Subcutaneous abdominal adipose tissue (tissue), 5 donors: ENCODE data around the gene SUPT20HL1.
"Not testable (repeated sequence)": the region's sequence is repeated elsewhere in the genome, so short reads cannot be mapped to it uniquely, and the experiment has no call there.

Experiments
- H3K27ac ChIP-seq: one replicate; pipeline ENCODE4 v1.7.0; 2013; ENCODE audit warnings: low read depth, mild to moderate bottlenecking, inconsistent platforms, low read length, moderate library complexity
- H3K27me3 ChIP-seq, 5 donors: one replicate each; pipeline ENCODE4 v1.7.0; 2013; ENCODE audit warnings: low read length in 5 of 5, inconsistent platforms in 1 of 5; ENCODE audit not compliant: control insufficient read depth in 5 of 5, insufficient read depth in 4 of 5
- H3K36me3 ChIP-seq, 5 donors: one replicate each; pipeline ENCODE4 v1.7.0; 2013; ENCODE audit warnings: low read length in 5 of 5; ENCODE audit not compliant: control insufficient read depth in 5 of 5, insufficient read depth in 5 of 5
- H3K4me1 ChIP-seq, 5 donors: one replicate each; pipeline ENCODE4 v1.7.0; 2013; ENCODE audit warnings: low read length in 5 of 5, mild to moderate bottlenecking in 3 of 5, moderate library complexity in 1 of 5; ENCODE audit not compliant: control insufficient read depth in 5 of 5, insufficient read depth in 5 of 5
- H3K4me3 ChIP-seq, 5 donors: one replicate each; pipeline ENCODE4 v1.7.0; 2013; ENCODE audit warnings: low read length in 5 of 5, low read depth in 1 of 5
- H3K9ac ChIP-seq, 5 donors: one replicate each; pipeline ENCODE4 v1.7.0; 2013; ENCODE audit warnings: low read length in 5 of 5, mild to moderate bottlenecking in 4 of 5, moderate library complexity in 3 of 5
- H3K9me3 ChIP-seq, 5 donors: one replicate each; pipeline ENCODE4 v1.7.0; 2013; ENCODE audit warnings: low read length in 5 of 5; ENCODE audit not compliant: control insufficient read depth in 5 of 5
- donor health status: healthy.
- donor health status: healthy.
- donor health status: healthy.
- donor health status: healthy.
- donor health status: healthy.

SUPT20HL1 gene

DNA sequence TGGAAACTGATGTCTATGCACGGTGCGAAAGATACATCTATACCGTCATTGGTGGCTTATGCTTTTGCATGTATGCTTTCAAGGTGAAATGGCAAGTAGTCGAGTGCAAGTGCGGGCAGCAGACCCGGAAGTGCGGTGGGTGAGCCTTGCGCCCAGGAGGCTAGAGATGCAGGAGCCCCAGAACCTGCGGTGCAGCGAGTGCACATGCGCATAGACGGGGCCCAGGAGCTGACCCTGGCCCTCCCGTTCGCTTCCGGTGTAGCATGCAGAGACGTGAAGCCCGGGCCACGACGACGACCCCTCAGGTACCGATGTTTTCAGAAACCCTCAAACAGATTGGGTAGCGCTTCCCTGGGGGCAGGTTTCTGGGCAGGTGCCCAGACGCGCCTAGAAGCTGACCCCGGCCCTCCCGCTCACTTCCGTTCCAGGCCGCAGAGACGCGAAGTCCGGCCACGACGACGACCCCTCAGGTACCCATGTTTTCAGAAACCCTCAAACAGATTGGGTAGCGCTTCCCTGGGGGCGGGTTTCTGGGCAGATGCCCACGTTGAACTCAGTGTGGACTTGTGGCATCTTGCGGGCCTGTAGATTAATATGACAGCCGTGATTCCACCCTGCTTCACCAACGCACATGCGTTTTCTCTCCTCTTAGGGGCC, 1.8 kb downstream of the SUPT20HL1 start:
- H3K9ac ChIP-seq, H3K9me3 ChIP-seq, H3K27me3 ChIP-seq, H3K4me1 ChIP-seq, H3K36me3 ChIP-seq, H3K4me3 ChIP-seq, H3K27ac ChIP-seq: not testable (repeated sequence)

DNA sequence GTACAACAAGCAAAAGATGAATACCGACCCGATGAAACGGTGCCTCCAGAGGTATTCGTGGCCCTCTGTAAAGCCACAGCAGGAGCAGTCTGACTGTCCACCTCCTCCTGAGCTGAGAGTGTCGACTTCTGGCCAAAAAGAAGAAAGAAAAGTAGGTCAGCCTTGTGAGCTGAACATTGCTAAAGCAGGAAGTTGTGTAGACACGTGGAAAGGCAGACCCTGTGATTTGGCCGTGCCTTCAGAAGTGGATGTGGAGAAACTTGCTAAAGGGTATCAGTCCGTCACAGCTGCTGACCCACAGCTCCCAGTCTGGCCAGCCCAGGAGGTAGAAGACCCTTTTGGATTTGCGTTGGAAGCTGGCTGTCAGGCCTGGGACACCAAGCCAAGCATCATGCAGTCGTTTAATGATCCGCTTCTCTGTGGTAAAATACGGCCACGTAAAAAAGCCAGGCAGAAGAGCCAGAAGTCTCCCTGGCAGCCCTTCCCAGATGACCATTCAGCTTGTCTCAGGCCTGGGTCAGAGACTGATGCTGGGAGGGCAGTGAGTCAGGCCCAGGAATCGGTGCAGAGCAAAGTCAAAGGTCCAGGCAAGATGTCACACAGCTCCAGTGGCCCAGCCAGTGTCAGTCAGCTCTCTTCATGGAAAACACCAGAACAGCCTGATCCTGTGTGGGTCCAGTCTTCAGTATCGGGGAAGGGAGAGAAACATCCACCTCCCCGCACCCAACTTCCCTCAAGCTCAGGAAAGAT, 3.2 kb downstream of the SUPT20HL1 start:
- not testable (repeated sequence) for H3K36me3 ChIP-seq, H3K4me3 ChIP-seq, H3K9ac ChIP-seq, H3K4me1 ChIP-seq, H3K27ac ChIP-seq, H3K27me3 ChIP-seq, H3K9me3 ChIP-seq

DNA sequence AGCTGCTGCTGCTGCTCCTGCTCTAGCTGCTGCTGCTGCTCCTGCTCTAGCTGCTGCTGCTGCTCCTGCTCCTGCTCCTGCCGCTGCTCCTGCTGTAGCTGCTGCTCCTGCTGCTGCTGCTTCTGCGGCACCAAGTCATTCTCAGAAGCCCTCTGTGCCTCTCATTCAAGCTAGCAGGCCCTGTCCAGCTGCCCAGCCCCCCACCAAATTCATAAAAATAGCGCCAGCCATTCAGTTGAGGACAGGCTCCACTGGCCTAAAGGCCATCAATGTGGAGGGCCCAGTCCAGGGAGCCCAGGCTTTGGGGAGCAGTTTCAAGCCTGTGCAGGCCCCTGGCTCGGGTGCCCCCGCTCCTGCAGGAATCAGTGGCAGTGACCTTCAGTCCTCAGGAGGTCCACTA, 3.9 kb downstream of the SUPT20HL1 start:
- no peak overlapping the region for H3K9ac ChIP-seq
- no peaks in the 10 kb centered on the region for H3K4me1 ChIP-seq
- H3K4me3 ChIP-seq, result no peak overlapping the region
- peaks cover 0 to 8% (median 6%) of the 10 kb centered on the region in 5 donors for H3K27me3 ChIP-seq
- no peaks in the 10 kb centered on the region for H3K36me3 ChIP-seq
- no peaks in the 10 kb centered on the region for H3K9me3 ChIP-seq
- H3K27ac ChIP-seq, result no peak overlapping the region

DNA sequence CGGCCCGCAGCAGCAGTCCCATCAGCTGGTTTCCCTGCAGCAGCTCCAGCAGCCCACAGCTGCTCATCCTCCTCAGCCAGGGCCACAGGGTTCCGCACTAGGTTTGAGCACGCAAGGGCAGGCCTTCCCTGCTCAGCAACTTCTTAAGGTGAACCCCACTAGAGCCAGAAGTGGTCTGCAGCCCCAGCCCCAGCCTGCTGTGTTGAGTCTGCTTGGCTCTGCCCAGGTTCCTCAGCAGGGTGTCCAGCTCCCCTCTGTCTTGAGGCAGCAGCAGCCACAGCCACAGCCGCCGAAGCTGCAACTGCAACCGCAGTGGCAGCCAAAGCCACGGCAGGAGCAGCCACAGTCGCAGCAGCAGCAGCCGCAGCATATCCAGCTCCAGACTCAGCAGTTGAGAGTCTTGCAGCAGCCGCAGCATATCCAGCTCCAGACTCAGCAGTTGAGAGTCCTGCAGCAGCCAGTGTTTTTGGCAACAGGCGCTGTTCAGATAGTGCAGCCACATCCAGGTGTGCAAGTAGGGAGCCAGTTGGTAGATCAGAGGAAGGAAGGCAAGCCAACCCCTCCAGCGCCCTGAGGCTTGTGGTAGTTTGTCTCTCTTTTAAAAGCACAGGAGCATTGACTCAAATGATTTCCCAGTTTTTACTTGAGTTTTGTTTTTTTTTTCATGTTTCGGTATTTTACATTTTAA, 4.6 kb downstream of the SUPT20HL1 start:
- Histone ChIP-seq H3K4me3 (no peak overlapping the region), H3K9ac (no peak overlapping the region), H3K36me3 (no peaks in the 10 kb centered on the region), H3K9me3 (no peaks in the 10 kb centered on the region), H3K27me3 (peaks cover 0 to 13% (median 6%) of the 10 kb centered on the region in 5 donors), H3K4me1 (no peaks in the 10 kb centered on the region), H3K27ac (no peak overlapping the region)

DNA sequence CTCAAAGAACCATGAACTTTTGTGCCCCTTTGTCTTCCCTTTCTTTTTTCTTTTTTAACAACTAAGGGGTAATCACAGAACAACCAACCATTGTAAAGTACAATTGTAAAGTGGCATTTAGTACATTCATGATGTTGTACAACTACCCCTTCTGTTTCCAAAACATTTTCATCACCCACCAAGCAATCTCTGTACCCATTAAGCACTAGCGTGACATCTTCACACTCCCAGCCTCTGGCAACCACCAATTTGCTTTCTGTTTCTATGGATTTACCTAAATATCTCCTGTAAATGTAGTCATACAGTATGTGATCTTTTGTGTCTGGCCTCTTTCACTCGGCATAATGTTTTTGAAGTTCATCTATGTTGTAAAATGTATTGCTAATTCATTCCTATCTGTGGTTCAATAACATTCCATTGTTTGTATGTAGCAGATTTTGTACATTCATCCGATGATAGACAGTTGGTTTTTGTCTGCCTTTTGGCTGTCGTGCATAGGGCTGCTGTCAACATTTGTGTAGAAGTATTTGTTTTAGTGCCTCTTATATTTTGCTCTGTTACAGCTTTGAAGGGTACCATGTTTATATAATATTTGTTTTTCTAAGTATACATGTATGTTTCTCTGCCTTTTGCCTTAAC, 6.4 kb downstream of the SUPT20HL1 start:
- not testable (repeated sequence) for H3K36me3 ChIP-seq

DNA sequence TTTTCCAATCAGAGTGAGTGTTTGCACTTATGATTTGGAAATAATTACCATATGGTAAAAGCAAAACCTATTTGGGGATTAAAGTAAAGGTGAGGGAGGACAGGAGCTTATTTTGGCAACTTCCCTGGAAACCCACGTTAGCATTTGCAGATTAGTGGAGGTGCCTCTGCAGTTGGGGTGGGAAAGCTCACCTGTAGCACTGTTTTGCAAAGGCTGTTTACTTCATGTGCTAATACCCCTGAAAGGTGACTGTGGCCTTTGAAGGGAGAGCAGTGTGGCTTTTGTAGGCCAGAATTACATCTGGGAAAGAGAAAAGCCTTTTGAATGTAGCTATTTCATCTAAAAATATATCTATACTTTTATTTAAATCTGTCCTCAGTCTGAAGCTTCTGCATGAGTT, 9.4 kb downstream of the SUPT20HL1 start:
- Histone ChIP-seq H3K4me1 (peaks cover 0 to 5% (median 0%) of the 10 kb centered on the region in 5 donors), H3K27ac (no peak overlapping the region), H3K4me3 (no peak overlapping the region), H3K27me3 (peaks cover 3 to 26% (median 19%) of the 10 kb centered on the region in 5 donors), H3K36me3 (no peaks in the 10 kb centered on the region), H3K9me3 (no peaks in the 10 kb centered on the region), H3K9ac (no peak overlapping the region)

More for the DNA sequence above, 6.4 kb downstream of the SUPT20HL1 start:
- not testable (repeated sequence) for H3K9ac ChIP-seq, H3K4me1 ChIP-seq, H3K9me3 ChIP-seq, H3K27ac ChIP-seq, H3K4me3 ChIP-seq
- peaks cover 0 to 24% (median 16%) of the 10 kb centered on the region in 5 donors for H3K27me3 ChIP-seq

DNA sequence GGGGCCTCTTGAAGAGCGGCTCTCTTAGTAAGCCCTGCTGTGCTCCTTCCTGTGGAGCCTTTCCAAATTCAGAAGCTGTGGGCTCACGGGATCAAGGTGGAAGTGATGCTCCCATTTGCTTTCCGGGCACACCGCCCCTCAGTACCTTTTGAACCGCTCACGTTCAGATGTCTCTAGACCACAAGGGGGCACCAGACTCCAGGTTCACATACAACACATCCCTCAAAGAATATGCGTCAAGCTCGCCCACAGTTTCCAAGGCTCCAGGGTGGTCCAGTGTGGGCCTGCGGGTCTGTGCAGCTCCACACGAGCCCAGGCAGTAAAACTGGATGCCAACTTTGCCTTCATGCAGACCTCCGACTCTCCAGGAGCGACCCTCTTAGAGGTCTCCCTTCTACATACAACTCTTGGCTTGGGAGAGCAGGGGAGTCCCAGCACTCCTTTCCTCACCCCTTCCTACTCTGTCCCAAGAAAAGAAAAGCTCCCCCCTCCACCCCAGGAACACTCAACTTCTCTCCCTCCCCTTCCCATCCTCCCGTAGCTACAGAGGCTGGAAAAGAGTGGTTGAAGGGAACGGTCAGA, 11.0 kb downstream of the SUPT20HL1 start:
- H3K27me3 ChIP-seq, result peaks cover 3 to 23% (median 19%) of the 10 kb centered on the region in 5 donors
- H3K4me3 ChIP-seq, result no peak overlapping the region
- no peak overlapping the region for H3K27ac ChIP-seq
- H3K36me3 ChIP-seq, result no peaks in the 10 kb centered on the region
- H3K4me1 ChIP-seq, result peaks cover 0 to 5% (median 0%) of the 10 kb centered on the region in 5 donors
- no peaks in the 10 kb centered on the region for H3K9me3 ChIP-seq
- no peak overlapping the region for H3K9ac ChIP-seq

DNA sequence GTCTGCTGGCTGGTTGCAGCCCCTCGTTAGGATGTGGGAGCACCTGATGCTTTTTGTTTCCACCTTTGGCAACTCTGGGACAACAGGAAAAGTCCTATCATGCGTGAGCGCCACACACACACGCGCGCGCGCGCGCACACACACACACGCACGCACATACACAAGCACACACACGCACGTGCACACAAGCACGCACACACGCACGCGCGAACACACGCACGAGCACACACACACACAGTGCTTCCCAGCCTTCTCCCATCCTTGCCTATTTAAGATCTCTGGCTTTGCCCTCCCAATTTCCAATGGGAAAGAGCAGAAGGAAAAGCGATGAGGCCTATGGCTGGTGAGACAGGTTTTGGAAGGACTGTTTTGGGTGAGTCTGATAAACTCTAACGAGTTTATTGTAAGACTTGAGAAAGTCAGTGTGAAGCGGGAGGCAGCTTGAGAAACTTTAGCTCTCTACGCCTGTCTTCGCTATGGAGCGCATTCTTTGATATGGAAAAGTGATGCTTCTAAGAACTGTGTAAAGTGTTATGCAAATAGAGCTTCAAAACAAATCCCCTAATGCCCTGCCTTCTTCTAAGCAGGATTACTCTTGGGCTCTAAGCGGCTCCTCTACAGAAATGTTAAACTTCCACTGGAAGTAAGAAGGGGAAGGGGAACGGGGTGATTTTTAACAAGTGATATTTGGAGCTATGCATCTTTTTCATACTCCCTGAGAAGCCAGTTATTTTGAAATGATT, 11.8 kb downstream of the SUPT20HL1 start:
- no peak overlapping the region for H3K4me3 ChIP-seq
- peaks cover 0 to 5% (median 0%) of the 10 kb centered on the region in 5 donors for H3K4me1 ChIP-seq
- no peaks in the 10 kb centered on the region for H3K9me3 ChIP-seq
- no peak overlapping the region for H3K9ac ChIP-seq
- no peak overlapping the region for H3K27ac ChIP-seq
- H3K36me3 ChIP-seq, result no peaks in the 10 kb centered on the region
- peaks cover 3 to 25% (median 19%) of the 10 kb centered on the region in 5 donors for H3K27me3 ChIP-seq

DNA sequence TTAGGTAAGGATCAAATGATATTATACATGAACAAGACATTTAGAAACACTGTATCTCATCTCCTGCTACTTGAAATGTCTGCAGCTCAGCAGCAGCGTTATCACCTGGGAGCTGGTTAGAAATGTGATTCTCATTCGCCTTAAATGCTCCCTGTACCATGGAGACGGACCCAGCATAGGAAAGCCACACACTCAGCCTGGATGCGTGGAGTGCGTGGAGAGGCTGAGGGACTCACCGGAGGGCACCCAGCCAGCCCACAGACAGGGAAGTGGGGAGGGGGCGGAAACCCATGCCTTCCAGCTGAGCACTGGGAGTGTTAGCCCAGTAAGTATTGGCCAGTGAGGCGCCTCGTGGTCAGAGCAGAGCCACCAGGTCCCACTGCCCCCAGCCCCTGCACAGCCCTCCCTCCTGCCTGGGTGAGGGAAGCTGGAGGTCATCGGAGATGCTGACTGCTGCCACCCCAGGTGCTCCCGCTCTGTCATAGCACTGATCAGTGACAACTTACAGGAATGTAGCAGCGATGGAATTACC, 15.2 kb downstream of the SUPT20HL1 start:
- Histone ChIP-seq H3K27me3 (peaks cover 5 to 36% (median 16%) of the 10 kb centered on the region in 5 donors), H3K27ac (no peak overlapping the region), H3K4me1 (peaks cover 0 to 5% (median 0%) of the 10 kb centered on the region in 5 donors), H3K36me3 (no peaks in the 10 kb centered on the region), H3K9ac (no peak overlapping the region), H3K4me3 (no peak overlapping the region), H3K9me3 (no peaks in the 10 kb centered on the region)
